GM23338 (cell line): Measurements from ENCODE around the gene HIVEP2. TPM values are rescaled to one million over a fixed set of nuclear protein-coding genes. Genes with fewer than 3 reads are reported as not detected.

Source experiments
- ATAC-seq: fragments of 200-7000 bp; cut with Tn5 transposase; 3 replicates; pipeline ENCODE4 v1.9.1; 2020
- DNase-seq: peaks from one replicate; pipeline ENCODE4 v3.0.0-alpha.2; 2015; ENCODE audit warnings: low spot score
- H2AFZ ChIP-seq: fragments of 200-600 bp; sonication (generic); 2 replicates; pipeline ENCODE4 v1.8.0; 2016; ENCODE audit warnings: antibody characterized with exemption, mild to moderate bottlenecking, moderate library complexity
- H3F3A ChIP-seq: fragments of 200-600 bp; sonication (generic); replicated peaks from 2 replicates; pipeline ENCODE4 v1.8.0; 2017; ENCODE audit warnings: antibody characterized with exemption, mixed run types, low read depth
- H3K27ac ChIP-seq: fragments of 200-600 bp; sonication (generic); 2 replicates; pipeline ENCODE4 v1.6.1; 2016; ENCODE audit warnings: low read depth
- H3K27me3 ChIP-seq: fragments of 200-600 bp; sonication (generic); 2 replicates; pipeline ENCODE4 v1.8.0; 2016; ENCODE audit warnings: mild to moderate bottlenecking, mixed run types, moderate library complexity; ENCODE audit not compliant: insufficient read depth
- H3K36me3 ChIP-seq: fragments of 200-600 bp; sonication (generic); 2 replicates; pipeline ENCODE4 v1.8.0; 2016; ENCODE audit warnings: mild to moderate bottlenecking; ENCODE audit not compliant: insufficient read depth
- H3K4me1 ChIP-seq: fragments of 200-600 bp; sonication (generic); 2 replicates; pipeline ENCODE4 v1.8.0; 2016; ENCODE audit warnings: mild to moderate bottlenecking, moderate library complexity; ENCODE audit not compliant: insufficient read depth
- H3K4me2 ChIP-seq: fragments of 200-600 bp; sonication (generic); 2 replicates; pipeline ENCODE4 v1.7.1; 2017; ENCODE audit warnings: mixed run types
- H3K4me3 ChIP-seq: fragments of 200-600 bp; sonication (generic); 2 replicates; pipeline ENCODE4 v1.6.1; 2016; ENCODE audit warnings: mixed run types
- H3K79me2 ChIP-seq: fragments of 200-600 bp; sonication (generic); replicated peaks from 2 replicates; pipeline ENCODE4 v1.8.0; 2017; ENCODE audit warnings: mild to moderate bottlenecking; ENCODE audit not compliant: insufficient read depth
- H3K9me2 ChIP-seq: fragments of 200-600 bp; sonication (generic); 2 replicates; pipeline ENCODE4 v1.8.0; 2017; ENCODE audit not compliant: insufficient read depth
- H4K20me1 ChIP-seq: fragments of 200-600 bp; sonication (generic); replicated peaks from 2 replicates; pipeline ENCODE4 v1.8.0; 2017; ENCODE audit warnings: mild to moderate bottlenecking; ENCODE audit not compliant: insufficient read depth
- H3K27ac Mint-ChIP-seq: 2 replicates; pipeline ENCODE4 v1.8.0; 2020; ENCODE audit warnings: inconsistent platforms, mild to moderate bottlenecking, moderate library complexity, mixed read lengths
- H3K27me3 Mint-ChIP-seq: 3 replicates; pipeline ENCODE4 v1.8.0; 2022; ENCODE audit warnings: low read depth, mild to moderate bottlenecking, moderate library complexity, mixed read lengths, inconsistent platforms; ENCODE audit not compliant: insufficient read depth, poor library complexity
- H3K36me3 Mint-ChIP-seq: 3 replicates; pipeline ENCODE4 v1.8.0; 2021; ENCODE audit warnings: low read depth, mild to moderate bottlenecking, inconsistent platforms, moderate library complexity, mixed read lengths
- H3K4me1 Mint-ChIP-seq: 3 replicates; pipeline ENCODE4 v1.8.0; 2020; ENCODE audit warnings: mild to moderate bottlenecking, inconsistent platforms, mixed read lengths
- H3K4me3 Mint-ChIP-seq: 3 replicates; pipeline ENCODE4 v1.8.0; 2021; ENCODE audit warnings: moderate library complexity, mild to moderate bottlenecking, inconsistent platforms, mixed read lengths
- H3K9me3 Mint-ChIP-seq: 3 replicates; pipeline ENCODE4 v1.8.0; 2020; ENCODE audit warnings: moderate library complexity, mild to moderate bottlenecking, inconsistent platforms, mixed read lengths
- CREB1 ChIP-seq: fragments of 250-450 bp; sonication (Bioruptor Pico); IDR thresholded peaks from 2 replicates; pipeline ENCODE4 v1.5.0; 2020; ENCODE audit warnings: low read depth, mild to moderate bottlenecking, moderate library complexity
- EZH2 ChIP-seq: fragments of 200-600 bp; sonication (generic); IDR thresholded peaks from one replicate; pipeline ENCODE4 v1.8.0; 2017; ENCODE audit warnings: antibody characterized with exemption, mild to moderate bottlenecking, low read depth; ENCODE audit not compliant: unreplicated experiment
- EZH2phosphoT487 ChIP-seq: fragments of 200-600 bp; sonication (generic); IDR thresholded peaks from one replicate; pipeline ENCODE4 v1.8.1; 2018; ENCODE audit warnings: antibody characterized with exemption; ENCODE audit not compliant: unreplicated experiment
- JUNB ChIP-seq: IDR thresholded peaks from one replicate; pipeline ENCODE4 v1.6.1; 2016; ENCODE audit warnings: antibody characterized with exemption; ENCODE audit not compliant: unreplicated experiment
- NANOG ChIP-seq: IDR thresholded peaks from 2 replicates; pipeline ENCODE4 v1.6.1; 2016; ENCODE audit warnings: antibody characterized with exemption, borderline replicate concordance
- POLR2AphosphoS5 ChIP-seq: IDR thresholded peaks from 2 replicates; pipeline ENCODE4 v1.6.1; 2016; ENCODE audit warnings: antibody characterized with exemption, low read depth
- STAT1 ChIP-seq: IDR thresholded peaks from one replicate; pipeline ENCODE4 v1.6.1; 2016; ENCODE audit warnings: antibody characterized with exemption; ENCODE audit not compliant: unreplicated experiment
- ZNF114 ChIP-seq: fragments of 250-450 bp; sonication (Bioruptor Pico); IDR thresholded peaks from 2 replicates; pipeline ENCODE4 v1.5.0; 2020; ENCODE audit warnings: mild to moderate bottlenecking, moderate library complexity
- ZNF331 ChIP-seq: fragments of 250-450 bp; sonication (Bioruptor Pico); IDR thresholded peaks from 2 replicates; pipeline ENCODE4 v1.5.0; 2020; ENCODE audit warnings: low read depth, mild to moderate bottlenecking, moderate library complexity
- polyA plus RNA-seq: library from polyadenylated mRNA; unstranded; fragments of >200 nt; fragmentation: Nextera tagmentation; extraction: Ambion mirVana; gene quantifications from 2 replicates; pipeline ENCODE4 v1.2.1, GENCODE V29; 2016
- total RNA-seq: library from RNA; depleted of rRNA; stranded (reverse); fragments of >200 nt; shearing (Covaris generic); gene quantifications from 2 replicates; pipeline ENCODE4 v1.2.3, GENCODE V29; 2014
- TF ChIP-seq, protein P1 (sequence below): IDR thresholded peaks from 2 replicates; pipeline ENCODE4 v1.6.1; 2016; ENCODE audit warnings: antibody characterized with exemption
- TF ChIP-seq, protein P2 (sequence below), 2 experiments: fragments of 200-600 bp in 1 of 2; sonication (generic) in 1 of 2; conservative IDR thresholded peaks; 2 replicates each; pipeline versions ENCODE4 v1.5.1 to v1.6.1; 2016 to 2017; ENCODE audit warnings: antibody characterized with exemption in 2 of 2, low read depth in 2 of 2, mild to moderate bottlenecking in 2 of 2, moderate library complexity in 1 of 2
- TF ChIP-seq, protein P3 (sequence below): IDR thresholded peaks from one replicate; pipeline ENCODE4 v1.6.1; 2018; ENCODE audit warnings: antibody characterized with exemption; ENCODE audit not compliant: unreplicated experiment
- TF ChIP-seq, protein P4 (sequence below): fragments of 250-450 bp; sonication (Bioruptor Pico); IDR thresholded peaks from 2 replicates; pipeline ENCODE4 v1.5.0; 2020; ENCODE audit warnings: mild to moderate bottlenecking, moderate library complexity

Gene HIVEP2
- total and polyA plus RNA-seq, 2 experiments from 2014 or later = 1.5 to 7.4 TPM

DNA sequence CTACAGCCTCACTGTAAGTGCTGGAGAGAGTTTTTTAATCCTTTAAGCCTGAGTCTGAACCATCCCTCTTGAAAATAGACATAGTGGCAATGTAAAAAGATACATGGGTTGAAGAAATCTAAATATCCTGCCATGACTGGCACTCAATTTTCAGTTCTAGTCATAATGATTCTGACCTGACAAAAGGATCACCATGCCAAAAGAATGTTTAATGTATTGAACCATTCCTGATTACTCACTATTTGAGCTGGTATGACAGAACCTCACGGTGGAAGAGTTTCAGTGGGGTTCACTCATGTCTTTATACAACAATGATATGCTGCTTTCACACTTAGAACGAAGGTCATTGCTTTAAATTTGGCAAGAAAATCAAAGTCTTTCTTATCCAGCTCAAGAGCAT lies 93.4 kb downstream of the HIVEP2 start:
- Histone ChIP-seq H3K36me3 (no peaks in the 10 kb centered on the region), H3K9me2 (peaks cover 5% of the 10 kb centered on the region), H3K4me2 (no peak overlapping the region), H3K4me1 (peaks cover 33% of the 10 kb centered on the region), H3K27ac (no peak overlapping the region), H2AFZ (no peak overlapping the region), H3K27me3 (no peaks in the 10 kb centered on the region), H3F3A (no peaks in the 10 kb centered on the region), H3K4me3 (no peak overlapping the region), H4K20me1 (no peaks in the 10 kb centered on the region), H3K79me2 (no peaks in the 10 kb centered on the region)
- H3K36me3 Mint-ChIP-seq = no peaks in the 10 kb centered on the region
- TF ChIP-seq, protein P1, sequence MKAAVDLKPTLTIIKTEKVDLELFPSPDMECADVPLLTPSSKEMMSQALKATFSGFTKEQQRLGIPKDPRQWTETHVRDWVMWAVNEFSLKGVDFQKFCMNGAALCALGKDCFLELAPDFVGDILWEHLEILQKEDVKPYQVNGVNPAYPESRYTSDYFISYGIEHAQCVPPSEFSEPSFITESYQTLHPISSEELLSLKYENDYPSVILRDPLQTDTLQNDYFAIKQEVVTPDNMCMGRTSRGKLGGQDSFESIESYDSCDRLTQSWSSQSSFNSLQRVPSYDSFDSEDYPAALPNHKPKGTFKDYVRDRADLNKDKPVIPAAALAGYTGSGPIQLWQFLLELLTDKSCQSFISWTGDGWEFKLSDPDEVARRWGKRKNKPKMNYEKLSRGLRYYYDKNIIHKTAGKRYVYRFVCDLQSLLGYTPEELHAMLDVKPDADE = no peak
- TF ChIP-seq NANOG = no peak
- no peak for TF ChIP-seq ZNF114 (CRISPR knock-in tag)
- TF ChIP-seq, protein P2, sequence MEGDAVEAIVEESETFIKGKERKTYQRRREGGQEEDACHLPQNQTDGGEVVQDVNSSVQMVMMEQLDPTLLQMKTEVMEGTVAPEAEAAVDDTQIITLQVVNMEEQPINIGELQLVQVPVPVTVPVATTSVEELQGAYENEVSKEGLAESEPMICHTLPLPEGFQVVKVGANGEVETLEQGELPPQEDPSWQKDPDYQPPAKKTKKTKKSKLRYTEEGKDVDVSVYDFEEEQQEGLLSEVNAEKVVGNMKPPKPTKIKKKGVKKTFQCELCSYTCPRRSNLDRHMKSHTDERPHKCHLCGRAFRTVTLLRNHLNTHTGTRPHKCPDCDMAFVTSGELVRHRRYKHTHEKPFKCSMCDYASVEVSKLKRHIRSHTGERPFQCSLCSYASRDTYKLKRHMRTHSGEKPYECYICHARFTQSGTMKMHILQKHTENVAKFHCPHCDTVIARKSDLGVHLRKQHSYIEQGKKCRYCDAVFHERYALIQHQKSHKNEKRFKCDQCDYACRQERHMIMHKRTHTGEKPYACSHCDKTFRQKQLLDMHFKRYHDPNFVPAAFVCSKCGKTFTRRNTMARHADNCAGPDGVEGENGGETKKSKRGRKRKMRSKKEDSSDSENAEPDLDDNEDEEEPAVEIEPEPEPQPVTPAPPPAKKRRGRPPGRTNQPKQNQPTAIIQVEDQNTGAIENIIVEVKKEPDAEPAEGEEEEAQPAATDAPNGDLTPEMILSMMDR (conservative IDR thresholded peaks at IDR 0.05; ENCODE audit: low read depth in 2 of 2) = no peak
- TF ChIP-seq JUNB = no peak
- TF ChIP-seq STAT1 = no peak
- TF ChIP-seq ZNF331 (CRISPR knock-in tag) = no peak
- no peak for TF ChIP-seq EZH2phosphoT487
- TF ChIP-seq, protein P3, sequence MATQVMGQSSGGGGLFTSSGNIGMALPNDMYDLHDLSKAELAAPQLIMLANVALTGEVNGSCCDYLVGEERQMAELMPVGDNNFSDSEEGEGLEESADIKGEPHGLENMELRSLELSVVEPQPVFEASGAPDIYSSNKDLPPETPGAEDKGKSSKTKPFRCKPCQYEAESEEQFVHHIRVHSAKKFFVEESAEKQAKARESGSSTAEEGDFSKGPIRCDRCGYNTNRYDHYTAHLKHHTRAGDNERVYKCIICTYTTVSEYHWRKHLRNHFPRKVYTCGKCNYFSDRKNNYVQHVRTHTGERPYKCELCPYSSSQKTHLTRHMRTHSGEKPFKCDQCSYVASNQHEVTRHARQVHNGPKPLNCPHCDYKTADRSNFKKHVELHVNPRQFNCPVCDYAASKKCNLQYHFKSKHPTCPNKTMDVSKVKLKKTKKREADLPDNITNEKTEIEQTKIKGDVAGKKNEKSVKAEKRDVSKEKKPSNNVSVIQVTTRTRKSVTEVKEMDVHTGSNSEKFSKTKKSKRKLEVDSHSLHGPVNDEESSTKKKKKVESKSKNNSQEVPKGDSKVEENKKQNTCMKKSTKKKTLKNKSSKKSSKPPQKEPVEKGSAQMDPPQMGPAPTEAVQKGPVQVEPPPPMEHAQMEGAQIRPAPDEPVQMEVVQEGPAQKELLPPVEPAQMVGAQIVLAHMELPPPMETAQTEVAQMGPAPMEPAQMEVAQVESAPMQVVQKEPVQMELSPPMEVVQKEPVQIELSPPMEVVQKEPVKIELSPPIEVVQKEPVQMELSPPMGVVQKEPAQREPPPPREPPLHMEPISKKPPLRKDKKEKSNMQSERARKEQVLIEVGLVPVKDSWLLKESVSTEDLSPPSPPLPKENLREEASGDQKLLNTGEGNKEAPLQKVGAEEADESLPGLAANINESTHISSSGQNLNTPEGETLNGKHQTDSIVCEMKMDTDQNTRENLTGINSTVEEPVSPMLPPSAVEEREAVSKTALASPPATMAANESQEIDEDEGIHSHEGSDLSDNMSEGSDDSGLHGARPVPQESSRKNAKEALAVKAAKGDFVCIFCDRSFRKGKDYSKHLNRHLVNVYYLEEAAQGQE = no peak
- TF ChIP-seq CREB1 (CRISPR knock-in tag) = no peak
- TF ChIP-seq POLR2AphosphoS5 = no peak
- TF ChIP-seq, protein P4, sequence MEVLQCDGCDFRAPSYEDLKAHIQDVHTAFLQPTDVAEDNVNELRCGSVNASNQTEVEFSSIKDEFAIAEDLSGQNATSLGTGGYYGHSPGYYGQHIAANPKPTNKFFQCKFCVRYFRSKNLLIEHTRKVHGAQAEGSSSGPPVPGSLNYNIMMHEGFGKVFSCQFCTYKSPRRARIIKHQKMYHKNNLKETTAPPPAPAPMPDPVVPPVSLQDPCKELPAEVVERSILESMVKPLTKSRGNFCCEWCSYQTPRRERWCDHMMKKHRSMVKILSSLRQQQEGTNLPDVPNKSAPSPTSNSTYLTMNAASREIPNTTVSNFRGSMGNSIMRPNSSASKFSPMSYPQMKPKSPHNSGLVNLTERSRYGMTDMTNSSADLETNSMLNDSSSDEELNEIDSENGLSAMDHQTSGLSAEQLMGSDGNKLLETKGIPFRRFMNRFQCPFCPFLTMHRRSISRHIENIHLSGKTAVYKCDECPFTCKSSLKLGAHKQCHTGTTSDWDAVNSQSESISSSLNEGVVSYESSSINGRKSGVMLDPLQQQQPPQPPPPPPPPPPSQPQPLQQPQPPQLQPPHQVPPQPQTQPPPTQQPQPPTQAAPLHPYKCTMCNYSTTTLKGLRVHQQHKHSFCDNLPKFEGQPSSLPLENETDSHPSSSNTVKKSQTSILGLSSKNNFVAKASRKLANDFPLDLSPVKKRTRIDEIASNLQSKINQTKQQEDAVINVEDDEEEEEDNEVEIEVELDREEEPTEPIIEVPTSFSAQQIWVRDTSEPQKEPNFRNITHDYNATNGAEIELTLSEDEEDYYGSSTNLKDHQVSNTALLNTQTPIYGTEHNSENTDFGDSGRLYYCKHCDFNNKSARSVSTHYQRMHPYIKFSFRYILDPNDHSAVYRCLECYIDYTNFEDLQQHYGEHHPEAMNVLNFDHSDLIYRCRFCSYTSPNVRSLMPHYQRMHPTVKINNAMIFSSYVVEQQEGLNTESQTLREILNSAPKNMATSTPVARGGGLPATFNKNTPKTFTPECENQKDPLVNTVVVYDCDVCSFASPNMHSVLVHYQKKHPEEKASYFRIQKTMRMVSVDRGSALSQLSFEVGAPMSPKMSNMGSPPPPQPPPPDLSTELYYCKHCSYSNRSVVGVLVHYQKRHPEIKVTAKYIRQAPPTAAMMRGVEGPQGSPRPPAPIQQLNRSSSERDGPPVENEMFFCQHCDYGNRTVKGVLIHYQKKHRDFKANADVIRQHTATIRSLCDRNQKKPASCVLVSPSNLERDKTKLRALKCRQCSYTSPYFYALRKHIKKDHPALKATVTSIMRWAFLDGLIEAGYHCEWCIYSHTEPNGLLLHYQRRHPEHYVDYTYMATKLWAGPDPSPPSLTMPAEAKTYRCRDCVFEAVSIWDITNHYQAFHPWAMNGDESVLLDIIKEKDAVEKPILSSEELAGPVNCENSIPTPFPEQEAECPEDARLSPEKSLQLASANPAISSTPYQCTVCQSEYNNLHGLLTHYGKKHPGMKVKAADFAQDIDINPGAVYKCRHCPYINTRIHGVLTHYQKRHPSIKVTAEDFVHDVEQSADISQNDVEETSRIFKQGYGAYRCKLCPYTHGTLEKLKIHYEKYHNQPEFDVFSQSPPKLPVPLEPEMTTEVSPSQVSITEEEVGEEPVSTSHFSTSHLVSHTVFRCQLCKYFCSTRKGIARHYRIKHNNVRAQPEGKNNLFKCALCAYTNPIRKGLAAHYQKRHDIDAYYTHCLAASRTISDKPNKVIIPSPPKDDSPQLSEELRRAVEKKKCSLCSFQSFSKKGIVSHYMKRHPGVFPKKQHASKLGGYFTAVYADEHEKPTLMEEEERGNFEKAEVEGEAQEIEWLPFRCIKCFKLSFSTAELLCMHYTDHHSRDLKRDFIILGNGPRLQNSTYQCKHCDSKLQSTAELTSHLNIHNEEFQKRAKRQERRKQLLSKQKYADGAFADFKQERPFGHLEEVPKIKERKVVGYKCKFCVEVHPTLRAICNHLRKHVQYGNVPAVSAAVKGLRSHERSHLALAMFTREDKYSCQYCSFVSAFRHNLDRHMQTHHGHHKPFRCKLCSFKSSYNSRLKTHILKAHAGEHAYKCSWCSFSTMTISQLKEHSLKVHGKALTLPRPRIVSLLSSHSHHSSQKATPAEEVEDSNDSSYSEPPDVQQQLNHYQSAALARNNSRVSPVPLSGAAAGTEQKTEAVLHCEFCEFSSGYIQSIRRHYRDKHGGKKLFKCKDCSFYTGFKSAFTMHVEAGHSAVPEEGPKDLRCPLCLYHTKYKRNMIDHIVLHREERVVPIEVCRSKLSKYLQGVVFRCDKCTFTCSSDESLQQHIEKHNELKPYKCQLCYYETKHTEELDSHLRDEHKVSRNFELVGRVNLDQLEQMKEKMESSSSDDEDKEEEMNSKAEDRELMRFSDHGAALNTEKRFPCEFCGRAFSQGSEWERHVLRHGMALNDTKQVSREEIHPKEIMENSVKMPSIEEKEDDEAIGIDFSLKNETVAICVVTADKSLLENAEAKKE (CRISPR knock-in tag) = no peak
- no peak for TF ChIP-seq EZH2
- H3K4me1 Mint-ChIP-seq = peaks cover 48% of the 10 kb centered on the region
- ATAC-seq (no peak), DNase-seq (no peak)
- H3K27ac Mint-ChIP-seq = no peak overlapping the region
- H3K27me3 Mint-ChIP-seq = no peaks in the 10 kb centered on the region
- H3K4me3 Mint-ChIP-seq = no peak overlapping the region
- H3K9me3 Mint-ChIP-seq = no peaks in the 10 kb centered on the region
